Right hindlimb (tissue), 1 donor: ENCODE results near the gene NF1.

Experiments
- DNase-seq: peaks from one replicate; pipeline ENCODE4 v3.0.0-alpha.2; 2018

NF1 gene

DNA sequence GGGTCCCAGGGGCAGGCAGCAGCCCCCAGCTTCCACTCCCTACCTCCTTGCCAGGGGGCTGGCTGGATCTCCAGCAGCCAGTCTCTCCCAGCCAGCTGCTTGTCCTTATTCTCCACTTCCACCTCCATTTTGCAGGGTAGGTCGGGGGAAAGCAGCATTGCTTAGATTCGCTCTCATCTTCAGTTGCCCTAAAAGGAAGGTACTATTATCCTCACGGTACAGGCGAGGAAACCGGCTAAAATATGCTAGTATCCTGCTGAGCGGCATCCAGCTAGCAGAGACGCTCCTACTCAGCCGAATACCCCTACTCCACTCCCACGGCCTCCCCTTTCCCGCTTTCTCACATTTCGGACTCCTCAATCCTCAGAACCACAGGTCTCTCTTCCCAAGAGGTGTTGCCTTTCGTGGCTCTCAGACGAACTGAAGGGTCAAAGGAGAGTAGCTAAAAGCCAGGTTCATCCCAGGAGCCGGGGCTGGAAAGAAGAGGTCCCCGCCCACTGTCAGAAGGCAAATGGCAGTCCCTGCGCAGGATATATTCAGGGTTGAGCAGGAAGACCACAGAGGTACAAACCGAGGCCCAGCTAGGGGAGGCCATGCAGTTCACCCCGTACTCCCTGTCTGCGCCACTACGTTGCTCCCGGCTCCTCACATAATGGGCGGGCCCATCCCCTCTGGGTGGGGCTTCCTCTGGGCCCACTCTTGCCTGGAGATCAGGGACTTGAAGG lies 295.0 kb downstream of the NF1 start:
- no peak for DNase-seq

DNA sequence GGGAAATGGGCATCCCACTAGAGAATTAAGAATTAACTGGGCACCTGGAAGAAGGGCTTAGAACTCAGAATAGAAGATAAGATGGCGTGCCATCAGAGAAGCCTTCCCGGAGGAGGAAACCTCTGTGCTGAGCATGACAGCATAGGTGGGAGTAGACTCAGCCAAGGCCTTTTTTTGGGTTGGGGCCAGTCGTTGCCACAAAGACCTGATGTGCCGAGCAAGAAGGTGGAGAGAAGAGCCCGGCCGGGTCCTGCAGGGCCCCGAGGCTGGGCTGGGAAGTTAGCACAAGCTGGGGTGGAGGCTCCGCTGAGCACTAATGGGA lies 295.6 kb downstream of the NF1 start:
- no peak for DNase-seq

DNA sequence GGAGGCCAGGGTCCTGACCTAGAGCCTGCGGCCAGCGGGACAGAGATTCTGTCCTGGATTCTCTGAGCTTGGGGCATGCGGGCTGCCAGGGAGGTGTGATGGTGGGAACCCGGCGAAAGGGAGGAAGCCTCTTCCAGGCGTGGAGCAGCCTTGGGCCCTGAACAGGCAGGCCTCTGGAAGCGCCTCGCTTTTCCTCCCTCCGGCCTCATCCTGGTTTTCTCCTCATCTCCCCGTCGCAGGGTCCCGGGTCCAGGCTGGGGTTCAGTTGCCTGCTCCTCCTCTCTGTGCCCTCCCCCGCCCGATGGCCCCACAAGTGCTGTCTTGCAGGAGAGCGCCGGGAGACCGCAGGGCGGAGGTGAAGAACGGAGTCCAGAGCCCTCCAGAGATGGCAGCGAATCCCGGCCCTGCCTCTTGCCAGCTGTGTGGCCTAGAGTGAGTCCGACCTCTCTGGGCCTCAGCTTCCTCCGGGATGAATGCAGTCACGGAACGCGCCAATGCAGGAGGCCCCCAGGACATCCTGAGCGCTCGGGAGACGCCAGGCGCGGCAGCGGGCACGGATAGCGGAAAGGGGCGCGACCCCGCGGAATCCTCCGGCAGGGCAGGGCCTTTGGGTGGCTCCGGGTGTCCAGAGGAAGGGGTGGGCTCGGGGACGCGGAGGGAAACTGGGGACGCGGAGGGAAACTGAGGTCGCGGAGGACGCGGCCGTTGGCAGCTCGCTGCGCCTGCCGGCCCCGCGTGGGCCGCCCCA lies 296.1 kb downstream of the NF1 start:
- DNase-seq = no peak

DNA sequence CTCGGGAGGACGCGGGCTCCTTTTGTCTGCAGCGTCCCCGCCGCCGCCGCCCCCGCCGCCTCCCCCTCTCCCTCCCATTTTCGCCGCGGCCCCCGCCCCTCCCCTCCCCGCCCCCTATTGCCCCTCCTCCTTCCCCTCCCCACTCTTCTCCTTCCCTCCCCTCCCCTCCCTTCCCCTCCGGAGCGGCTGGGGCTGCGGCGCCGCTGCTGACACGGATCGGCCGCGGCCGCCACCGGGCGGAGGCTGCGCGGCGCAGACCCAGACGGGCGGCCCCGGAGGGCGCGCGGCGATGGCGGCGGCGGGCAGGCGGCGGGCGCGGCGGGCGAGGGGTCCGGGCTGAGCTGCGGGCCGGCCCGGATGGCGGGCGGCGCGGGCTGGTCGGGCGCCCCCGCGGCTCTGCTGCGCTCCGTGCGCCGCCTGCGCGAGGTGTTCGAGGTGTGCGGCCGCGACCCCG lies 296.7 kb downstream of the NF1 start, which contains the start of gene RAB11FIP4:
TSS of gene RAB11FIP4 (plus strand) at position 180 of the 454 bp plus-strand sequence. CDS start at position 358, 178 bp downstream.
- DNase-seq = peak; percentile 48

DNA sequence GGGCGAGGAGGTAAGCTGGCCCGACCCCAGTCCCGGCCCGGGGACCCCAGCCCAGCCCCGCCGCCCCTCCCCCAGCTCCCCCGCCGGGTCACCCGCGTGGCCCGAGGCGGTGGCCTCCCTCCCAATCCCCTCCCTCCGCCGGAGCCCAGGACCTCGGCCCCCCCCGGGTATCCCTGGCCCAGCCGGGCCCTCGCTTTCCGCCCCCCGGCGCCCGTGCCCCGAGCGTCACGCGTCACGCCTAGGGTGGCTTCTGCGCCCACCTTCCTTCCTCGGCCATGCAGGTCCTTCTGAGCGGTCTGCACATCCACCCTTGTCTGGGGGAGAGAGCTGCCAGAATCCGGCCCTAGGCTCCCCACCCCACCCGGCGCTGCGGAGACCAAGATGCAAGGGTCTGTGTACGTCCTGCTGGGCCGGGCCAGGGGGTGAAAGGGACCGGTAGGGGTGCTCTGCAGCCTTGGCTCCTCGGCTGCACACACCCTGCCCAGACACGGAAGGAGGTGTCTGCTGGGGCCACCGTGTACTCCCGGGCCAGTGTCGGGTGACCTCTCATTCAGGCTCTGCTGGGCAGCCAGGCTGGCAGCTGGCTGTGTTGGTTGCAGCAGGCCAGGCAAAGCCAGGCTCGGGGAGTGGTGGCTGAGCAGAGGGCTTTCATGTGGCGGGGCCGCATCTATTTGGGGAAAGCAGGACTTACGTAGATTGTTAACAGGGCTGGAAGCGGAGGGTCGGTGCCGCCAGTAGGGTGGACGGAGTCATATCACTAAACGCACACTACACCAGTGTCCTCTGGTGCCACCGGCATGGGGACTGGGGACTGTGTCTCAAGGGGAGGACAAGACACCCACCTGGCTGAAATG lies 297.5 kb downstream of the NF1 start:
- no peak for DNase-seq

DNA sequence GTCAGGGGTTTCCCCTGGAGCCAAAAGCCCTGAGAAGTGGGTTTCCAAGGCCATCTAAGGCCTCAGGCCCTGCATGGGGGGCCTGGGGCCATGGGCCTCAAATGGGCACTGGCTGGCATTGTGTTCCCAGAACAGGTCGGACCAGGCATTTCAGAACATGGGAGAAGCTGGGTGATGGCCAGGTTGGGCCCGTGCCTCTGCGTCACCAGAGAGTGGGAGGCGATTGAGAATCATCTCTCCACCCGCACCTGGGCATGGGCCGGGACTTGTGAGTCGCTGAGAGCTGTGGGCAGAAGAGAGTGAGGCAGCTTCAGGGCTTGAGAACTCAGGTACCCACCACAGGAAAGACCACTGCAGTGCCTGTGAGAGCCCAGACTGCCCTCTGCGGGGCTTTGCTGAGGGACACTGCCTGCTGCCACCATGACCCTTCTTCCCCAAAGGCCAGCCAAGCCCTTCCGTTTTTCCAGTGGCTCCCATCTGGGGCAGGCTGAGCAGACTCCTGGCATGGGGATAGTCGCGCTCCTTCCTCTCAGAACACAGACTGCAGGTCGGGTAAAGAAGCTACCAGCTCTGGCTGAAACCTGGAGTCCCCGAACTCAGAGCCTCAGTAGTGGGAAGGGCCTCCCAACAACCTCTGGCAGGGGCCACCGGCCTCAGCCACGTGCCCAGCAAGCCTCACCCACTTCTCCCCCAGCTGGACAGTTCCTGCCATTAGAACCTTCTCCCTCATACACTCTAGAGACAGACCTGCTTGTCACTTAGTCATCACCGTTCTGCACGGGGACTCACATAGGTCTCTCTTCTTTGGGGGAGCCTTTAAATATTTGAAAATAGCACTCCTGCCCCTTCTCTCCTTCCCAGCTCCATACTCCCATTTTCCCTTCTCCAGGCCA lies 298.3 kb downstream of the NF1 start:
- DNase-seq = no peak

DNA sequence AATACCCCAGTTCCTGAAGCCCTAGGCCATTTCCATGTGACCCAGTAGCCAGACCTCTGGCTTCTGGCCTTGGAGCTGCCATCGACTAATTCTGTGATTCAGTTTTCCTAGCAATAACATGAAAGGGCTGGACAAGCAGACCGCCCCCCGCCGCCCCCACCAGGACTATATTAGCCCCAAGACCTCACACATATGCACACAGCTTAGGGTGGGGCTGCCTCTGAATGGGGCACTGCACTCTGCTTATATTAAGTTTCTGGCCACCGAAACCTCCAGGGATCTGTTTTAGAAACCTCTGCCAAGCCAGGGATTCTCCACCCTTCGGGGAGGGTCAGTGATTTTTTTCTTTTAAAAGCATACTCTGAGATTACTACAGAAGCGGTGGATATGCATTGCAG lies 299.0 kb downstream of the NF1 start:
- no peak for DNase-seq

DNA sequence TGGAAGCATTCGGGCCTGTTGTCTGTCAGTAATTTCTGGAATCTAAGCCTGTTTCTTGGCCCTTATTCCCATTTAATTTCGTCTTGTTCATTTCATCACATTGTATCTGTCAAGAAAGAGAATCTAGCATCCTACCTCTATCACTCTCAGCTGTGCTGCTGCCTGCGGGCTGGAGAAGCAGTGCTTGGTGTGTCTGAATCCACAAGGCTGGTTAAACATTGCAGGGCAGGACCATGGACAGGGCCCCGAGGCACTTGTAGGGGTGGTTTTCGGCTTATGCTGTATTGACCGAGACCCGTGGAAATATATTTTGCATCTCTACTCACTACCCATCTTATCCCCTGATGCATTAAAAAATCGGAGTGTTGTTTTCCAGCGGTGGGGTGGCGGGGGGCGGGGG lies 299.8 kb downstream of the NF1 start:
- peak; percentile 89 for DNase-seq

DNA sequence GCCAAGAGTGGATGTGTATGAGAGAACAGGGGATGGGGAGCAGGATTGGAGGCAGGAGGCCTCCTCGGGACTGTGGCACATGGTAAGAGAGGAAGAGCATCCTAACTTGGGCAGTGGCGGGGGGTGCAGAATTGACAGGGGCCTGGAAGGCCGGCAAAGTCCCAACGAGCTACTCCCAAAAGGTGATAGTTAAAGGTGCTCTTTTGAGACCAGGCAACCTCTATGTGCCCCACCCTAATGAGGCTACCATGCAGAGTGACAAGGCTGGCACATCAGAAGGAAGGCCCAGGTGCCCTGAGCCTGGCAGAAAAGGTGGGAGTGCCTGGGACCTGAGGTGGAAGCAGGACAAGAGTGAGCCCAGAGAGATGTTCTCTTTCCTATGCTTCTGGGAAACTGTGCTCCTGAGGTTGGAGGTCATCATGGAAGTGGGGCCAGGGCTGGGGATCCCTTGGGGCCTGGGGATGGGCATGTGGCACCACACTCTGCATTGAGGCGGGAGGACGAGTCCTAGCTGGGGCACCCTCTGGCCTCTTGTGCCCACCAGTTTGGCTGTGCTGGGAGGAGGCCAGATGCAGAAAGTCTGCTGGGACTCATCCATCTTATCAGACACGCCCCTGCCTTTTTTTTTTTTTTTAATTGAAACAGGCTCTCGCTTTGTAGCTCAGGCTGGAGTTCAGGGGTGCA lies 302.6 kb downstream of the NF1 start:
- no peak for DNase-seq

DNA sequence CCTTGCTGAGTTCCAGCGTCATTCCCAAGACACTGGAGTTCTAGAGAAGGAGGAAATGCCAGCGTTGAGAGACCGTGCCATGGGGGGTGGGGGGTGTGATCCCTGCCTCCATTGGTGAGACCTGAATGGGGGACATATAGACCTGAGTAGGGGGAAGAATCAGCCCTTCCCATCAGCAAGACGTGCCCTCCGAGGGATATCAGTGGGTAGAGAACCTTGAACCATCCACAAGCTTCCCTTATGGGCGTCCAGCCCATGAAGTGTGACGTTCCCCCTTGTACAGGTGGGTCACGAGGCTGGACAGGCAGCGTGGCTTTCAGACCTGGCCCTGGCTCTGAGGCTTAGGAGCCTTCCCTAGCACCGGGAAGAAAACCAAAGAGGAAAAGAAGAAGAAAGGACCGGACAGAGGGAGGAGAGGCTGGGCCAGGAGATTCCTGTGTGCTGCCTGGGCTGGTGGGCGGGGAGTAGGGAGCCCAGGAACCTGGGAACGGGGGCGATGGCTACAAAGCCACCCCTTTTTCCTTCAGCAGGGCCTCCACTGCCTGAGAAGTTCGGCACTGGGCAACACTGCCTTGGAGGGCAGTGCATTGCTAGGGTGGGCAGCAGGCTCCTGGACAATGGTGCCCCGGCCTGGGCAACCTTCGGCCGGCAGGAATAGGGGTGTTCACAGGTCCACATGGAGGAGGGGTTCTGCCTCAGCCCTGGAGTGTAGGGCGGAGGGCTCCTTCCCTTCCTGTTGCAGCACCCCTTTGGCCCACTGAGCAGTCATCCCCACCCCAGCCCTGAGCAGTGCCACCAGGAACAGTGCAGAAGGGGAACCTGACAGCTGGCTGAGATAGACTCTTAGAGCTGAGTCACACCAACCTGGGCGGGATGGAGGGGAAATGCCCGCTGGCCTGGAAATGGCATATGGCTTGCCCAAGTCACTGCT lies 303.9 kb downstream of the NF1 start:
- no peak for DNase-seq

DNA sequence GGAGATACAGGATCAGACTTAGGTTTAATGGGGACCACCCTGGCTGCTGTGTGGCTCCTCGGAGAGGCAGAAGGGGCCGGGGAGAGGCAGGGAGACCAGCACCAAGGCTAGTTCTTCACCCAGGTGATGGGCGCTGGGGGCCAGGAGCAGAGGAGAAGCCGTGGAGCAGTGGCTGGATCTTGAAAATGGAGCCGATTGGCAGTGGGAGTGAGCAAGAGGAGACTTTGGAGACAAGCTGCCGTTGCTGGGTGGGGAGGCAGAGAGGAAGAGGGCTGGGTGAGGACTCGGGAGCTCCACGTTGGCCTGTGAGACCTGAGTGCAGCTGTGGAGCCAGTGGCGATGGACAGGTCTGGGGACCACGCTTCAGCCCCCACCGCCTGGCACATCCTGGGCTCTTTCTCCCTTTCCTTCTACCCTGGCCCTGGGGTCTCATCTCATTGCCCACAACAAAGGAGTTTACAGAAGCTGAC lies 305.7 kb downstream of the NF1 start:
- DNase-seq = no peak

DNA sequence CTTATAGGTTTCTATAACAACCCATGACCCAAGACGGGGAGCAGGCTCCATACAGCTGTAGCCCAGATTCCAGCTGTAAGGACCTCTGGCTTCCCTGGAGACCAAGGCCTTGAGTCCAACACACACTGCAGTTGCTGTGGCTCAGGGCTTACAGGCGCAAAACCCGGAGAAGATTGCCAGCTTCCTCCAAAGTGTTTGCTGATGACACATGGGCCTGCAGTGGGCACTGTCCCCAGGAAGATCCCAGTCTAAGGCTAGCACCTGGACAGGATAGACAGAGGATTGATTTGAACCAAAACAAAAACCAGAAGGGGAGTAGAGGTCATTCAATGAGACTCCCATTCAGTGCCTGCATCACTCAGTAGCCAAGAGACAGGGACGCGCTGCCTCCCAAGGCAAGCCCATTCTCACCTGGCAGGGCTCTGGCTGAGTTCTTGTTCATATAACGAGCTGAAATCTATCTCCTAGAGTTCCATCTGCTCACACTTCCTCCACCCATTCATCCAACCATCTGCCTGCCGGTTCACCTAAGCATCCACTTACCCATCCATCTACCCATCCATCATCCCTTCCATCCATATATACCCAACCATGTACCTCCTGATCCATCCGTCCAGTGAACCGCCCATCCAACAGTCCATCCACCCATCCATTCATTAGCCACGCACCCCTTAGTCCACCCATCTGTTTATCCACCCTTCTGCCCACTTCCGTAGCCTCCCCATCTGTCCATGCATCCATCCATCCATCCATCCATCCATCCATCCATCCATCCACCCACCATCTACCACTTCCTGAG lies 306.9 kb downstream of the NF1 start:
- DNase-seq = no peak

DNA sequence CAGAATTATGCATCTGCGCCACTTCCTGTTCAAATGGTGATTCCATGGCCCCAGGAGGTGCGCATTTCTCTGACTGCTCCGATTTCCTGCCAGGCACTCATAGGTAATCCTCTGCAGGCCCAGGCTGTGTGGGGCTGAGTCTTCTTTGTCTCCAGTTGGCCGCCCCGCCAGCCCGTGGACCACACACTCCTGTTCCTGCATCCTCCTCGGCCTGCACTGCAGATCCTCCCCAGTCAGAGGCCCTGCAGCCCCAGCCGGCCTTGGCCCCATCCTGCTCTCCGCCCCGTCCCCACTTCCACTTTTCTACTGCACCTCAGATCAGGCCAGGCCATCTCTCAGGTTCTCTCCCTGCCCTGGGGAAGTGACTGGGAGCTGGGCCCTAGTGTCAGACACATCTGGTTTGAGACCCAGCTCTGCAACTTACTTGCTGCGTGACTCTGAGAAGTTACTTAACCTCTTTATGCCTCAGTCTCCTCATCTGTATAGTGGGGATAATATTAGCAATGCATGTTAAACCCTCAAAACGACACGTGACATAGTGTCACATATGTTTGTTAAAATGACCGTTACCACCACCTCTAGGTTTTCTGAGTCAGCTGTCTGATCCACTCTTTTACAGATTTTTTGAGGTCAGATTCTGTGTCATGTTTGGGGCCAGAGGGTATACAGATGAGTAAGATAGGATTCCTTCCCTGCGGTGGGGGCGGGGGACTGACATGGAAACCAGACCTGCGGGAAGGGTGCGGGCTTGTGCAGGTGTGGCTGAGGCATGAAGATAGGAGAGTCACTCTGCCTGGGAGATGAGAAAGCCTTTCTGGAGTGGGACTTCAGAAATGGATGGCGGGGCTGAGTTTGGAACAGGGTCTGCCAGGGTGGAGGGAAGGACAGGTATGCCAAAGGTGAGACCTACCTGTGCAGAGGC lies 309.5 kb downstream of the NF1 start:
- no peak for DNase-seq

DNA sequence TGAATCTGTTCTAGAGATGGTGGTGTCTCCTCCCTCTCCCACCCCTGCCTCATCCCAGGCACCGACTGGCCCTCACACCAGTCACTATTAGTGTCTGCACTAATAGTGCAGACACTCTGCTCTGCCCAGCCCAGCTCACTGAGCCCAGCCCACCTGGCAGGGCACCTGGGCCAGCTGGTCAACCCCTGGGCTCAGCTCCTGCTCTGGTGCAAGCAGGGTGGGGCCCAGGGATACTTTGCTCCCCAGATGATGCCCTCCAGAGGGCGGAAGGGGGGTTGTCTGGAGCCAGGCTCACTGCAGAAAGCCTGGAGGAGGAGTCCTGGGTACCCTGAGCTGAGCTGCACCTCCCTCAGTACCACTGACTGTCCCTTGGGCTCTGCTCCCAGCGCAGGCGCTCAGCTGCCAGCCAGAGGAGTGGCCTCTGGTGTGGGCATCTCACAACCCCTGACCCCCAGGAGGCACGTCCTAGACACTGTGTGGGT lies 311.2 kb downstream of the NF1 start:
- DNase-seq = no peak

DNA sequence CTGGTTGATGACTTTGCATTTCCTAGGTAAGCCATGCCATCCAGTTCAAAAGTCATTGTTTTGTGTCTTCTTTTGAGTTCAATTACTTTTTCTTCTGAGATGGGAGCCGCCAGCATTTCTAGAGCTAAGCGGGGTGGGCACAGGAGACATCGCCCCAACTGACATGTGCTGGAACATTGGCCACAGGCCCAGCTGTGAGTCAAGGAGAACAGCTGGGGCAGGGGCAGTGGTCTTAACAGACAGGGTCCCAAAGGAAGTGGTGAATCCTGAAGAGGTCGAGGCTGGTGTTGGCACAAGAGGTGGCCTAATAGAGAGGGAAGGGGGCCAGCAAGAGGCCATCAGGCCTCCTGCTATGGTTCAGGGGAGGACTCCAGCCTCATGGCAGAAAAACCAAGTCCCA lies 313.8 kb downstream of the NF1 start:
- DNase-seq = no peak

DNA sequence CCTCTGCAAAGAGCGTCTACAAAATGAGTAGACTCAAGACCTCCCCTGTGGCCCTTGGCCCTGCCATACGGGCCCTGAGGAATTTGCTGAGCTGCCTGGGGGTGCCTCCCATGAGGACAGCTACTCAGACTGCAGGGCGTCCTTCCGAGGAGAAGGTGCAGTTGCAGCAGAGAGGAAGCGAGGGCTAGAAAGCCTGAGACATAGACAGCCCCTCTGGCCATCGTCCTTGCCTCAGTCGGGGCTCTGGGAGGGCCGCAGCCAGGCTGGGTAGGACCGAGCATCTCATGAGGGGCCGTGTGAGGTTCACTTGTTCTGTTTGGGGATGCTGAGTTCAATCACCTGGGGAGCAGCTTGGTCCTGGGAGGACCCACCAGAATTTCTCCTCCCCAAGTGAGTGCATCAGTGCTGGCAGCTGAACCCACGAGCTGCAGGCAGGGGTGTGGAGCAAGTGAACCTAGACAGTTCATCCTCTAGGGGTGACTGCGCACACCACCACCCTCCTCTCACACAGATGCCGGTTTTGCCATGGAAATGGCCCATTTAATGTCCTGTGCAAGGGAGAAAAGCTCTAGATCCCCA lies 317.0 kb downstream of the NF1 start:
- DNase-seq = no peak

DNA sequence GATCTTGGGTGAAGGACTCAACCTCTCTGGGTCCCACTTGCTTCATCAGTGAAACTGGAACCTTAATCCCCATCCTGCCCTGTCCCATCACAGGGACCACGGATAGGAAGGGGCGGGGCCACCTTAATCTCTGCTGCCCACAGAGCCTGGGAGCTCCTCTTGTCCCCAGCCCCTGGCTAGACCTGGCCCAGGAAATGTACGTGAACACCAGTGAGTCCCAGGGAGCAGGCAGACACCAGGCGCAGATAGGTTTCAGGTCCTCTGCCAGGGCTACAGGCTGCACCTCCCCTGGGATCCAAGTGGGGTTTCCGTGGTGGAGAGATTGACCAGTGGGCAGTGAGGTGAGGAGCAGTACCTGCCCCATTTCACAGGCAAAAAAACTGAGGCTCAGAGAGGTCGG lies 317.7 kb downstream of the NF1 start:
- DNase-seq = no peak
